H1 (cell line): Measurements from ENCODE around the gene ANKRD36C. TPM values are rescaled to one million over a fixed set of nuclear protein-coding genes. Genes with fewer than 3 reads are reported as not detected.
"Not testable (repeated sequence)": the region's sequence is repeated elsewhere in the genome, so short reads cannot be mapped to it uniquely, and the experiment has no call there.

ENCODE experiments used
- CTCF ChIA-PET: fragments of 300-600 bp; sonication (Branson Sonifier 250); formaldehyde crosslinking; loops from one replicate; lab custom pipeline; 2021; ENCODE audit not compliant: partially characterized antibody; lab: Charles Lee
- POLR2A ChIA-PET: fragments of 300-600 bp; sonication (Branson Sonifier 250); formaldehyde crosslinking; loops from one replicate; lab custom pipeline; 2021; ENCODE audit warnings: inconsistent platforms; ENCODE audit not compliant: partially characterized antibody; lab: Charles Lee
- DNase-seq, 2 experiments: peaks; one replicate each; pipeline versions ENCODE4 v3.0.0 to v3.0.0-alpha.2; 2010 to 2022; ENCODE audit warnings: low spot score in 2 of 2, low read depth in 1 of 2, mixed read lengths in 1 of 2
- FAIRE-seq: peaks from 2 replicates; lab custom pipeline; 2011; peaks lifted over from hg19 to GRCh38; lab: Jason Lieb, UNC
- H2AFZ ChIP-seq: 2 replicates; pipeline ENCODE4 v1.8.1; 2012; ENCODE audit warnings: low read length, inconsistent platforms
- H2AK5ac ChIP-seq: 2 replicates; pipeline ENCODE4 v1.6.1; 2013; ENCODE audit warnings: low read depth, low read length
- H2BK120ac ChIP-seq: replicated peaks from 2 replicates; pipeline ENCODE3; 2013; ENCODE audit warnings: low read depth, low read length, inconsistent platforms
- H2BK12ac ChIP-seq: 2 replicates; pipeline ENCODE4 v1.6.1; 2013; ENCODE audit warnings: low read depth, low read length
- H2BK15ac ChIP-seq: 2 replicates; pipeline ENCODE4 v1.6.1; 2013; ENCODE audit warnings: low read length
- H2BK20ac ChIP-seq: 2 replicates; pipeline ENCODE4 v1.6.1; 2013; ENCODE audit warnings: low read length
- H2BK5ac ChIP-seq: 2 replicates; pipeline ENCODE4 v1.6.1; 2013; ENCODE audit warnings: low read depth, low read length
- H3K14ac ChIP-seq: 2 replicates; pipeline ENCODE4 v1.6.1; 2013; ENCODE audit warnings: inconsistent platforms; ENCODE audit not compliant: insufficient read length
- H3K18ac ChIP-seq: 2 replicates; pipeline ENCODE4 v1.6.1; 2013; ENCODE audit warnings: low read length; ENCODE audit errors: extremely low read depth
- H3K23ac ChIP-seq: 2 replicates; pipeline ENCODE4 v1.6.1; 2013; ENCODE audit warnings: inconsistent platforms; ENCODE audit not compliant: insufficient read length
- H3K23me2 ChIP-seq: 2 replicates; pipeline ENCODE4 v1.6.1; 2013; ENCODE audit warnings: low read depth, low read length
- H3K27ac ChIP-seq: 2 replicates; pipeline ENCODE4 v1.6.1; 2011; ENCODE audit warnings: low read depth, low read length, inconsistent platforms
- H3K27me3 ChIP-seq, 4 experiments: replicated peaks in 1 of 4; 1 replicate in 1 of 4; 2 replicates in 3 of 4; pipeline versions ENCODE4 v1.6.1 to v1.8.1; 2011 to 2013; ENCODE audit warnings: low read length in 3 of 4, mild to moderate bottlenecking in 3 of 4, inconsistent platforms in 2 of 4, mixed read lengths in 2 of 4, moderate library complexity in 1 of 4; ENCODE audit not compliant: control insufficient read depth in 3 of 4, insufficient read depth in 3 of 4; ENCODE audit errors: extremely low read depth in 1 of 4
- H3K36me3 ChIP-seq, 4 experiments: 2 replicates each; pipeline versions ENCODE4 v1.6.1 to v1.8.1; 2011 to 2013; ENCODE audit warnings: mild to moderate bottlenecking in 4 of 4, low read length in 3 of 4, moderate library complexity in 2 of 4, control low read depth in 1 of 4, inconsistent platforms in 1 of 4; ENCODE audit not compliant: insufficient read depth in 4 of 4, control insufficient read depth in 2 of 4
- H3K4ac ChIP-seq: replicated peaks from 2 replicates; pipeline ENCODE3; 2013; ENCODE audit warnings: low read length, low read depth, mixed read lengths, inconsistent platforms; ENCODE audit not compliant: insufficient read length
- H3K4me1 ChIP-seq, 4 experiments: replicated peaks in 1 of 4; 1 replicate in 1 of 4; 2 replicates in 3 of 4; pipeline versions ENCODE4 v1.6.1 to v1.8.1; 2011 to 2013; ENCODE audit warnings: low read length in 3 of 4, inconsistent platforms in 2 of 4, mixed read lengths in 1 of 4; ENCODE audit not compliant: insufficient read depth in 4 of 4, control insufficient read depth in 3 of 4
- H3K4me2 ChIP-seq, 2 experiments: 2 replicates each; pipeline versions ENCODE4 v1.6.1 to v1.8.1; 2011 to 2013; ENCODE audit warnings: low read depth in 2 of 2, low read length in 2 of 2, control low read depth in 1 of 2, inconsistent platforms in 1 of 2, mild to moderate bottlenecking in 1 of 2; ENCODE audit not compliant: insufficient read depth in 1 of 2
- H3K4me3 ChIP-seq, 4 experiments: fragments of 200-600, 300-600 bp in 1 of 4; sonication (generic), shearing (Covaris generic), sonication (Bioruptor Twin) in 1 of 4; 2 replicates each; pipeline versions ENCODE4 v1.5.1 to v1.8.1; 2011 to 2016; ENCODE audit warnings: low read length in 4 of 4, low read depth in 3 of 4, control low read depth in 2 of 4, inconsistent platforms in 2 of 4, mild to moderate bottlenecking in 2 of 4, mixed read lengths in 1 of 4, moderate library complexity in 1 of 4; ENCODE audit not compliant: insufficient read depth in 2 of 4; ENCODE audit errors: extremely low read depth in 1 of 4
- H3K56ac ChIP-seq: replicated peaks from 2 replicates; pipeline ENCODE3; 2013; ENCODE audit warnings: low read depth, mild to moderate bottlenecking, mixed read lengths, low read length, inconsistent platforms; ENCODE audit not compliant: insufficient read length
- H3K79me1 ChIP-seq: 2 replicates; pipeline ENCODE4 v1.6.1; 2013; ENCODE audit warnings: low read depth, low read length, control low read depth
- H3K79me2 ChIP-seq, 2 experiments: 2 replicates each; pipeline versions ENCODE4 v1.6.1 to v1.8.1; 2012 to 2013; ENCODE audit warnings: low read length in 2 of 2, mild to moderate bottlenecking in 2 of 2, inconsistent platforms in 1 of 2; ENCODE audit not compliant: insufficient read depth in 2 of 2, control insufficient read depth in 1 of 2
- H3K9ac ChIP-seq, 4 experiments: replicated peaks in 1 of 4; 1 replicate in 1 of 4; 2 replicates in 3 of 4; pipeline versions ENCODE4 v1.6.1 to v1.8.1; 2011 to 2013; ENCODE audit warnings: low read depth in 3 of 4, low read length in 3 of 4, control low read depth in 2 of 4, mild to moderate bottlenecking in 2 of 4, moderate library complexity in 2 of 4, inconsistent platforms in 1 of 4; ENCODE audit errors: extremely low read depth in 1 of 4
- H3K9me3 ChIP-seq, 2 experiments: 2 replicates each; pipeline versions ENCODE4 v1.6.1 to v1.8.1; 2012 to 2013; ENCODE audit warnings: mild to moderate bottlenecking in 2 of 2, moderate library complexity in 2 of 2, control low read depth in 1 of 2, inconsistent platforms in 1 of 2, low read depth in 1 of 2, low read length in 1 of 2, mixed read lengths in 1 of 2; ENCODE audit not compliant: insufficient read depth in 2 of 2
- H4K20me1 ChIP-seq, 2 experiments: replicated peaks in 1 of 2; 2 replicates each; pipeline versions ENCODE3 to v1.8.1; 2011 to 2013; ENCODE audit warnings: inconsistent platforms in 2 of 2, low read length in 2 of 2, mild to moderate bottlenecking in 1 of 2; ENCODE audit not compliant: insufficient read depth in 2 of 2, control insufficient read depth in 1 of 2
- H4K5ac ChIP-seq: 2 replicates; pipeline ENCODE4 v1.6.1; 2013; ENCODE audit warnings: low read length, low read depth, mixed read lengths, inconsistent platforms; ENCODE audit not compliant: insufficient read length
- H4K8ac ChIP-seq: 2 replicates; pipeline ENCODE4 v1.8.0; 2013; ENCODE audit warnings: mild to moderate bottlenecking, moderate library complexity, low read length, inconsistent platforms; ENCODE audit not compliant: insufficient read depth; ENCODE audit errors: extremely low read depth
- H4K91ac ChIP-seq: replicated peaks from 2 replicates; pipeline ENCODE3; 2013; ENCODE audit warnings: low read length, mixed read lengths, inconsistent platforms; ENCODE audit not compliant: insufficient read length
- WGBS, 2 experiments: shearing (Covaris generic) in 1 of 2; methylation state at CpG; one replicate each; pipeline versions ENCODE4 v1.1.6 to v1.1.7; 2013 to 2015; ENCODE audit warnings: low lambda C conversion rate in 2 of 2, mixed read lengths in 2 of 2, inconsistent platforms in 1 of 2, low coverage in 1 of 2, missing lambda C conversion rate in 1 of 2; ENCODE audit not compliant: insufficient replicate concordance in 2 of 2, insufficient coverage in 1 of 2, insufficient read length in 1 of 2; ENCODE audit errors: extremely low coverage in 1 of 2, missing lambda C conversion rate in 1 of 2; 5-methylcytosine and 5-hydroxymethylcytosine counted together
- polyA plus RNA-seq, 7 experiments: library from polyadenylated mRNA; depleted of rRNA in 3 of 7; stranded (reverse) in 5 of 7; unstranded in 2 of 7; fragments of >200 nt in 5 of 7; fragments of 200-250 nt in 2 of 7; gene quantifications; 1 replicate in 5 of 7; 2 replicates in 1 of 7; 4 replicates in 1 of 7; pipeline versions ENCODE4 v1.2.1 to v1.2.3, GENCODE V29; 2011 to 2013; ENCODE audit warnings: missing spikeins in 2 of 7, mixed read lengths in 2 of 7
- total RNA-seq: library from RNA; stranded (reverse); fragmentation: NEBNext Ultra II Directional; extraction: Animal tissue kit (Norgen Biotek cat#: 25700); gene quantifications from 2 replicates; pipeline ENCODE4 v1.2.1, GENCODE V29; 2021

Gene ANKRD36C
- total and polyA plus RNA-seq, 2 of the 8 experiments (the other 6 are each of a cell fraction or from before 2014, with no cell fraction given) = 1.1 to 7.3 TPM

DNA sequence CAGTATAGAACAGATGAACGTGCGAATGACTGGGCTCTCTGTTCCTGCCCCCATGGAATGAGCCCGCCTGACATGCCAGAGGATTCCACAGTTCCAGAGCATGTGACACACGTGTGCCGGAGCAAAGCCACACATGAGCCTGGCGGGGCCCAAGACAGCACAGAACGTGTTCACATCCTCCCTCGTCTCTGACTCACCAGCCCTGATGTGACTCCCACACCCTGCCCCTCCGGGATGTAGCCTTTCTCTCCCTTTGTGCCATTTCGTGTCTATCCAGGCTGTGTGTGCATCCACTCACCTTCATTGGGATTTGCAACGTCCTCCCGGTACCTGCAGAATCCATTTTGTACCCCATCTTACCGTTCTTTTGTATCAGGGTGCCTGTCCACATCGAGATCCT lies 43.9 kb upstream of the ANKRD36C start:
- H2BK15ac ChIP-seq, H3K9ac ChIP-seq, H3K4ac ChIP-seq, H3K27ac ChIP-seq, H2AFZ ChIP-seq, H4K20me1 ChIP-seq, H3K36me3 ChIP-seq, H2BK5ac ChIP-seq, H2BK20ac ChIP-seq, DNase-seq, H3K79me1 ChIP-seq, H3K9me3 ChIP-seq, POLR2A ChIA-PET, H3K23ac ChIP-seq, H3K4me1 ChIP-seq, H4K91ac ChIP-seq, H2BK12ac ChIP-seq, FAIRE-seq, H4K5ac ChIP-seq, H2BK120ac ChIP-seq, H4K8ac ChIP-seq, H3K4me3 ChIP-seq, H3K14ac ChIP-seq, H3K4me2 ChIP-seq, H3K27me3 ChIP-seq, H3K79me2 ChIP-seq, H2AK5ac ChIP-seq, H3K56ac ChIP-seq, CTCF ChIA-PET, H3K18ac ChIP-seq, H3K23me2 ChIP-seq: not testable (repeated sequence)
- no CpG with 5 or more reads among the region's 14 CpGs for WGBS, 2 experiments

- H3K79me1 ChIP-seq, H3K27ac ChIP-seq, H4K5ac ChIP-seq, H3K4me1 ChIP-seq, H2AFZ ChIP-seq, H3K14ac ChIP-seq, H2AK5ac ChIP-seq, H3K79me2 ChIP-seq, H3K56ac ChIP-seq, POLR2A ChIA-PET, H3K4ac ChIP-seq, H2BK120ac ChIP-seq, H3K23me2 ChIP-seq, H3K4me3 ChIP-seq, DNase-seq, H3K23ac ChIP-seq, H3K9me3 ChIP-seq, CTCF ChIA-PET, H3K36me3 ChIP-seq, H3K9ac ChIP-seq, H2BK12ac ChIP-seq, H2BK5ac ChIP-seq, FAIRE-seq, H3K18ac ChIP-seq, H4K91ac ChIP-seq, H3K27me3 ChIP-seq, H3K4me2 ChIP-seq, H4K20me1 ChIP-seq, H2BK15ac ChIP-seq, H4K8ac ChIP-seq, H2BK20ac ChIP-seq: not testable (repeated sequence)
- no CpG with 5 or more reads among the region's 34 CpGs for WGBS, 2 experiments
Measured at GRCh38 chr2:96034792-96035191, 43.2 kb upstream of the ANKRD36C start, which contains the start of gene GPAT2. Gene GPAT2 (minus strand): TSS chr2:96034916. CDS start chr2:96032359, 2,557 bp downstream.
